Cardiac muscle cell (in vitro differentiated cells and primary cell): ENCODE measurements around the gene EIF6. TPM values are rescaled to one million over a fixed set of nuclear protein-coding genes. Genes with fewer than 3 reads are reported as not detected.

Experiments
- DNase-seq, 2 donors: peaks; one replicate each; pipeline versions ENCODE4 v3.0.0 to v3.0.0-alpha.2; 2010 to 2017; ENCODE audit warnings: low read depth in 1 of 2, low spot score in 1 of 2
- H3K27ac ChIP-seq: fragments of 200-600 bp; sonication (generic); 2 replicates; pipeline ENCODE4 v1.5.1; 2016
- H3K27me3 ChIP-seq: fragments of 200-600 bp; sonication (generic); 2 replicates; pipeline ENCODE4 v1.6.0; 2016; ENCODE audit warnings: control low read depth
- H3K36me3 ChIP-seq: fragments of 200-600 bp; sonication (generic); 2 replicates; pipeline ENCODE4 v1.5.1; 2016; ENCODE audit warnings: control low read depth
- H3K4me1 ChIP-seq: fragments of 200-600 bp; sonication (generic); 2 replicates; pipeline ENCODE4 v1.8.1; 2017; ENCODE audit warnings: low read depth, mild to moderate bottlenecking, mixed run types
- H3K4me3 ChIP-seq: fragments of 200-600 bp; sonication (generic); 2 replicates; pipeline ENCODE4 v1.5.1; 2016; ENCODE audit warnings: mild to moderate bottlenecking
- H3K9me3 ChIP-seq: fragments of 200-600 bp; sonication (generic); 2 replicates; pipeline ENCODE4 v1.5.1; 2017; ENCODE audit warnings: low read depth, mild to moderate bottlenecking, control low read depth
- polyA plus RNA-seq: library from polyadenylated mRNA; unstranded; fragments of >200 nt; fragmentation: Nextera tagmentation; extraction: Ambion mirVana; gene quantifications from 2 replicates; pipeline ENCODE4 v1.2.1, GENCODE V29; 2016
- total RNA-seq: library from RNA; depleted of rRNA; stranded (reverse); fragments of >200 nt; gene quantifications from 2 replicates; pipeline ENCODE4 v1.2.3, GENCODE V29; 2016
- TF ChIP-seq, protein P1 (sequence below): IDR thresholded peaks from 2 replicates; pipeline ENCODE4 v1.5.1; 2012; ENCODE audit warnings: low read depth, mild to moderate bottlenecking, low read length

Gene EIF6
- total and polyA plus RNA-seq, 2 experiments from 2014 or later = 80.4 to 203 TPM

GRCh38 chr20:35295058-35295457, 10.5 kb upstream of the EIF6 start:
- no peak overlapping the region for H3K4me3 ChIP-seq
- H3K4me1 ChIP-seq = peaks cover 23% of the 10 kb centered on the region
- H3K27me3 ChIP-seq = no peaks in the 10 kb centered on the region
- no peaks in the 10 kb centered on the region for H3K36me3 ChIP-seq
- no peak for DNase-seq
- H3K9me3 ChIP-seq = no peaks in the 10 kb centered on the region
- no peak overlapping the region for H3K27ac ChIP-seq
- TF ChIP-seq, protein P1, sequence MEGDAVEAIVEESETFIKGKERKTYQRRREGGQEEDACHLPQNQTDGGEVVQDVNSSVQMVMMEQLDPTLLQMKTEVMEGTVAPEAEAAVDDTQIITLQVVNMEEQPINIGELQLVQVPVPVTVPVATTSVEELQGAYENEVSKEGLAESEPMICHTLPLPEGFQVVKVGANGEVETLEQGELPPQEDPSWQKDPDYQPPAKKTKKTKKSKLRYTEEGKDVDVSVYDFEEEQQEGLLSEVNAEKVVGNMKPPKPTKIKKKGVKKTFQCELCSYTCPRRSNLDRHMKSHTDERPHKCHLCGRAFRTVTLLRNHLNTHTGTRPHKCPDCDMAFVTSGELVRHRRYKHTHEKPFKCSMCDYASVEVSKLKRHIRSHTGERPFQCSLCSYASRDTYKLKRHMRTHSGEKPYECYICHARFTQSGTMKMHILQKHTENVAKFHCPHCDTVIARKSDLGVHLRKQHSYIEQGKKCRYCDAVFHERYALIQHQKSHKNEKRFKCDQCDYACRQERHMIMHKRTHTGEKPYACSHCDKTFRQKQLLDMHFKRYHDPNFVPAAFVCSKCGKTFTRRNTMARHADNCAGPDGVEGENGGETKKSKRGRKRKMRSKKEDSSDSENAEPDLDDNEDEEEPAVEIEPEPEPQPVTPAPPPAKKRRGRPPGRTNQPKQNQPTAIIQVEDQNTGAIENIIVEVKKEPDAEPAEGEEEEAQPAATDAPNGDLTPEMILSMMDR = no peak

DNA sequence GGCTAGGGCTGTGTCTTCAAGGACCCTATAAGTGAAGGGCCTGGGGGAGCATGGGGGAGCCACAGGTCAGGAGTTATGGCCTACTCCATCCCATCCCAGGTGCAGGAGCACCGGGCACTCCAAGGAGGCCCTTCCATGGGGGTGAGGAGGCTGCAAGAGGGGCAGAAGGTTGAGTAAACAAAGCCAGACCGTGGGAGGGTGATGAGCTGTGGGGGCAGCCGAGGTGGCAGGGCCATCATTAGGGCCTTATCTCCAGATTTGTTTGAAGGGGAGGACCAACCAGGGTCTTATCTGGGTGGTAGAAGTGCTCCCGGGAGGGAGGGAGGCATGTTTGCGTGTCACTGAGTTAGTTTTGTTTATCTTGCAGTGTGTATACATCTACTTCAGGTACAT, 9.7 kb upstream of the EIF6 start:
- Histone ChIP-seq H3K27me3 (no peaks in the 10 kb centered on the region), H3K4me3 (no peak overlapping the region), H3K4me1 (peaks cover 23% of the 10 kb centered on the region), H3K9me3 (no peaks in the 10 kb centered on the region), H3K36me3 (no peaks in the 10 kb centered on the region), H3K27ac (no peak overlapping the region)
- DNase-seq = no peak
- TF ChIP-seq, protein P1 = no peak

GRCh38 chr20:35293303-35294292, 9.0 kb upstream of the EIF6 start:
- TF ChIP-seq, protein P1 = no peak
- Histone ChIP-seq H3K27ac (no peak overlapping the region), H3K27me3 (no peaks in the 10 kb centered on the region), H3K9me3 (no peaks in the 10 kb centered on the region), H3K4me3 (no peak overlapping the region), H3K36me3 (no peaks in the 10 kb centered on the region), H3K4me1 (peaks cover 23% of the 10 kb centered on the region)
- no peak for DNase-seq

- no peak for DNase-seq
- TF ChIP-seq, protein P1 = no peak
- Histone ChIP-seq H3K9me3 (no peaks in the 10 kb centered on the region), H3K27me3 (no peaks in the 10 kb centered on the region), H3K27ac (no peak overlapping the region), H3K4me1 (peaks cover 23% of the 10 kb centered on the region), H3K36me3 (no peaks in the 10 kb centered on the region), H3K4me3 (no peak overlapping the region)
Measured at GRCh38 chr20:35292504-35293285, 8.1 kb upstream of the EIF6 start.

- no peaks in the 10 kb centered on the region for H3K9me3 ChIP-seq
- H3K4me3 ChIP-seq = no peak within 1 kb of the TSS
- H3K27ac ChIP-seq = no peak within 1 kb of the TSS
- H3K36me3 ChIP-seq = no peaks in the 10 kb centered on the region
- peaks cover 19% of the 10 kb centered on the region for H3K4me1 ChIP-seq
- TF ChIP-seq, protein P1 = no peak
- DNase-seq = no peak
- H3K27me3 ChIP-seq = no peaks in the 10 kb centered on the region
Measured at GRCh38 chr20:35291654-35292503, 7.3 kb upstream of the EIF6 start, which contains the start of gene FAM83C. TSS of gene FAM83C (minus strand) at chr20:35292425. CDS start at chr20:35292304, 121 bp downstream.
